ENCODE measurements around the gene DNAJC18. TPM values are rescaled to one million over a fixed set of nuclear protein-coding genes. Genes with fewer than 3 reads are reported as not detected.

The DNAJC18 gene
- total RNA-seq, 1 experiment from 2014 or later: 4.4 TPM

- intact Hi-C loops (cut with micrococcal nuclease): no loop called here
- TSS peak; percentile 36 for BruUV-seq (replicated peaks)
- Histone ChIP-seq H3K36me3 (ENCODE audit: low read depth, low read length) (peaks cover 5% of the 10 kb centered on the region; the same call in 1 of the 2 replicates), H3K4me1 (ENCODE audit: insufficient read depth, low read length) (peaks cover 19% of the 10 kb centered on the region), H3K27me3 (ENCODE audit: low read length) (no peaks in the 10 kb centered on the region), H3K9me2 (replicated peaks; ENCODE audit: low read length) (no peaks in the 10 kb centered on the region), H2AFZ (ENCODE audit: low read length) (no peak overlapping the region), H3K4me2 (ENCODE audit: low read length) (no peak overlapping the region), H3K9me3 (ENCODE audit: low read length) (no peaks in the 10 kb centered on the region), H3K79me2 (ENCODE audit: low read length) (no peaks in the 10 kb centered on the region), H4K20me1 (ENCODE audit: low read length) (no peaks in the 10 kb centered on the region), H3K4me3 (ENCODE audit: low read length) (no peak overlapping the region), H3K9ac (ENCODE audit: low read length) (no peak overlapping the region), H3K27ac (ENCODE audit: low read length) (no peak overlapping the region), H3F3A (ENCODE audit: low read length, unreplicated experiment) (no peaks in the 10 kb centered on the region)
- DNase-seq (no peak), ATAC-seq (no peak)
- TF ChIP-seq EZH2 (IDR thresholded peaks at IDR 0.05; ENCODE audit: low read length, unreplicated experiment) (no peak), EZH2phosphoT487 (IDR thresholded peaks at IDR 0.05; ENCODE audit: borderline replicate concordance, low read length) (no peak)
- TF ChIP-seq, protein P1, sequence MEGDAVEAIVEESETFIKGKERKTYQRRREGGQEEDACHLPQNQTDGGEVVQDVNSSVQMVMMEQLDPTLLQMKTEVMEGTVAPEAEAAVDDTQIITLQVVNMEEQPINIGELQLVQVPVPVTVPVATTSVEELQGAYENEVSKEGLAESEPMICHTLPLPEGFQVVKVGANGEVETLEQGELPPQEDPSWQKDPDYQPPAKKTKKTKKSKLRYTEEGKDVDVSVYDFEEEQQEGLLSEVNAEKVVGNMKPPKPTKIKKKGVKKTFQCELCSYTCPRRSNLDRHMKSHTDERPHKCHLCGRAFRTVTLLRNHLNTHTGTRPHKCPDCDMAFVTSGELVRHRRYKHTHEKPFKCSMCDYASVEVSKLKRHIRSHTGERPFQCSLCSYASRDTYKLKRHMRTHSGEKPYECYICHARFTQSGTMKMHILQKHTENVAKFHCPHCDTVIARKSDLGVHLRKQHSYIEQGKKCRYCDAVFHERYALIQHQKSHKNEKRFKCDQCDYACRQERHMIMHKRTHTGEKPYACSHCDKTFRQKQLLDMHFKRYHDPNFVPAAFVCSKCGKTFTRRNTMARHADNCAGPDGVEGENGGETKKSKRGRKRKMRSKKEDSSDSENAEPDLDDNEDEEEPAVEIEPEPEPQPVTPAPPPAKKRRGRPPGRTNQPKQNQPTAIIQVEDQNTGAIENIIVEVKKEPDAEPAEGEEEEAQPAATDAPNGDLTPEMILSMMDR (conservative IDR thresholded peaks at IDR 0.05; ENCODE audit: low read depth, low read length): no peak
- POLR2A ChIA-PET (ENCODE audit: unreplicated experiment): no interaction called here
- CTCF ChIA-PET: interaction anchor here (0.6 kb wide), 1 partner anchor 118 kb away, joined by 4 read pairs; no protein-coding TSS in a partner anchor
Measured at GRCh38 chr5:139369181-139369580, 70.1 kb downstream of the DNAJC18 start.

- Histone ChIP-seq H3K79me2 (ENCODE audit: low read length) (0 out of 2 replicates have a peak, but pooled peaks cover 2% of the 10 kb centered on the region), H3K36me3 (ENCODE audit: low read depth, low read length) (peaks cover 11% of the 10 kb centered on the region; the same call in 1 of the 2 replicates), H3K4me1 (ENCODE audit: insufficient read depth, low read length) (peaks cover 15% of the 10 kb centered on the region), H3K4me3 (ENCODE audit: low read length) (no peak overlapping the region), H3K9me3 (ENCODE audit: low read length) (no peaks in the 10 kb centered on the region), H3K27me3 (ENCODE audit: low read length) (no peaks in the 10 kb centered on the region), H3K4me2 (ENCODE audit: low read length) (no peak overlapping the region), H2AFZ (ENCODE audit: low read length) (no peak overlapping the region), H3K9ac (ENCODE audit: low read length) (no peak overlapping the region), H3K9me2 (replicated peaks; ENCODE audit: low read length) (no peaks in the 10 kb centered on the region), H4K20me1 (ENCODE audit: low read length) (no peaks in the 10 kb centered on the region), H3F3A (ENCODE audit: low read length, unreplicated experiment) (no peaks in the 10 kb centered on the region), H3K27ac (ENCODE audit: low read length) (no peak overlapping the region)
- TF ChIP-seq, protein P1 (conservative IDR thresholded peaks at IDR 0.05; ENCODE audit: low read depth, low read length): peak; percentile 26; the same call in 1 of the 2 replicates
- no peak for TF ChIP-seq EZH2phosphoT487 (IDR thresholded peaks at IDR 0.05; ENCODE audit: borderline replicate concordance, low read length)
- ChIA-PET POLR2A (ENCODE audit: unreplicated experiment) (no interaction called here), CTCF (interaction anchor here (0.6 kb wide), 1 partner anchor 118 kb away, joined by 4 read pairs; no protein-coding TSS in a partner anchor)
- ATAC-seq (no peak), DNase-seq (no peak)
- BruUV-seq (replicated peaks): no TSS peak
- intact Hi-C loops (cut with micrococcal nuclease): no loop called here
Measured at GRCh38 chr5:139368613-139369012, 70.7 kb downstream of the DNAJC18 start.

DNA sequence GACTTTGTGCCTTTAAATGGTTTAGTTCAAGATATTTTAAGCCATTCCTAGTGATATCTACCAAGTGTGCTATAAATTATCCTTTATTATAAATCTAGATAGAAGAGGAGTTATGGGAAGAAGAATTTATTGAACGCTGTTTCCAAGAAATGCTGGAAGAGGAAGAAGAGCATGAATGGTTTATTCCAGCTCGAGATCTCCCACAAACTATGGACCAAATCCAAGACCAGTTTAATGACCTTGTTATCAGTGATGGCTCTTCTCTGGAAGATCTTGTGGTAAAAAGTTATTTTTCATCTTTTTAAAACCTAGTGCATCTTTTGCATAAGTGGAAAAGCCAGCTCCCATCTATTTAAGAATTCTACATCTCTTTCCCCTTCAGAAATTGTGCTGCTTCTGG, 74.9 kb downstream of the DNAJC18 start:
- Histone ChIP-seq H3K79me2 (ENCODE audit: low read length) (peaks cover 29% of the 10 kb centered on the region), H4K20me1 (ENCODE audit: low read length) (peaks cover 3% of the 10 kb centered on the region; the same call in 1 of the 2 replicates), H3K4me2 (ENCODE audit: low read length) (no peak overlapping the region), H2AFZ (ENCODE audit: low read length) (no peak overlapping the region), H3K27me3 (ENCODE audit: low read length) (no peaks in the 10 kb centered on the region), H3K27ac (ENCODE audit: low read length) (no peak overlapping the region), H3K4me3 (ENCODE audit: low read length) (no peak overlapping the region), H3K9ac (ENCODE audit: low read length) (no peak overlapping the region), H3F3A (ENCODE audit: low read length, unreplicated experiment) (no peaks in the 10 kb centered on the region), H3K9me3 (ENCODE audit: low read length) (no peaks in the 10 kb centered on the region), H3K4me1 (ENCODE audit: insufficient read depth, low read length) (peaks cover 3% of the 10 kb centered on the region; the same call in 1 of the 2 replicates), H3K36me3 (ENCODE audit: low read depth, low read length) (peaks cover 13% of the 10 kb centered on the region; the same call in 1 of the 2 replicates), H3K9me2 (replicated peaks; ENCODE audit: low read length) (no peaks in the 10 kb centered on the region)
- CTCF ChIA-PET: no interaction called here
- TF ChIP-seq EZH2 (IDR thresholded peaks at IDR 0.05; ENCODE audit: low read length, unreplicated experiment) (no peak), EZH2phosphoT487 (IDR thresholded peaks at IDR 0.05; ENCODE audit: borderline replicate concordance, low read length) (no peak)
- POLR2A ChIA-PET (ENCODE audit: unreplicated experiment): no interaction called here
- ATAC-seq (no peak), DNase-seq (no peak)
- intact Hi-C loops (cut with micrococcal nuclease): no loop called here
- no TSS peak for BruUV-seq (replicated peaks)

Data from PC-3 (cell line).